OCI-LY3 (cell line): ENCODE data around the gene ILDR2.

Experiments used
- EZH2phosphoT487 ChIP-seq: fragments of 200-600 bp; shearing (Covaris generic); IDR thresholded peaks from 2 replicates; pipeline ENCODE4 v1.6.1; 2018; ENCODE audit warnings: antibody characterized with exemption, mixed run types, low read depth
- TF ChIP-seq, protein P1 (sequence below): fragments of 200-600, 300-600 bp; sonication (generic); IDR thresholded peaks from 2 replicates; pipeline ENCODE4 v1.5.1; 2014; ENCODE audit warnings: antibody characterized with exemption, low read length, low read depth

DNA sequence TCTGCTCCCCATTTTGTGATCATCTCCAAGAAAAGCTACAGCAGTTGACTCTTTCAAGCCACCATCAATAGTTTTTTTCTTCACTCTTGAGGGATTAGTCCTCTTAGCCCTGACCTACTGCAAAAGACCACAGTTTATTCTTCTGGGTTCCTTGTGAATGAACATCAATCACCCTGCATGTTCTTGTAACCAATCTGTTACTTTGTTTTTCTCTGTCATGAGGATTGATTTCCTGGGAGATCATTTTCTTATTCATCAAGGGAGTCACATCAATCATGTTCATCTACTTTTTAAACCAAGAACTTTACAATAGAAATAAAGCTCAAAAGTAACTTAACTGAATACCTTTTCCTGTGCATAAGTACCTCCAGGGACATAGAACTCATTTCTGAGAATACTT lies 21.8 kb downstream of the ILDR2 start:
- TF ChIP-seq, protein P1, sequence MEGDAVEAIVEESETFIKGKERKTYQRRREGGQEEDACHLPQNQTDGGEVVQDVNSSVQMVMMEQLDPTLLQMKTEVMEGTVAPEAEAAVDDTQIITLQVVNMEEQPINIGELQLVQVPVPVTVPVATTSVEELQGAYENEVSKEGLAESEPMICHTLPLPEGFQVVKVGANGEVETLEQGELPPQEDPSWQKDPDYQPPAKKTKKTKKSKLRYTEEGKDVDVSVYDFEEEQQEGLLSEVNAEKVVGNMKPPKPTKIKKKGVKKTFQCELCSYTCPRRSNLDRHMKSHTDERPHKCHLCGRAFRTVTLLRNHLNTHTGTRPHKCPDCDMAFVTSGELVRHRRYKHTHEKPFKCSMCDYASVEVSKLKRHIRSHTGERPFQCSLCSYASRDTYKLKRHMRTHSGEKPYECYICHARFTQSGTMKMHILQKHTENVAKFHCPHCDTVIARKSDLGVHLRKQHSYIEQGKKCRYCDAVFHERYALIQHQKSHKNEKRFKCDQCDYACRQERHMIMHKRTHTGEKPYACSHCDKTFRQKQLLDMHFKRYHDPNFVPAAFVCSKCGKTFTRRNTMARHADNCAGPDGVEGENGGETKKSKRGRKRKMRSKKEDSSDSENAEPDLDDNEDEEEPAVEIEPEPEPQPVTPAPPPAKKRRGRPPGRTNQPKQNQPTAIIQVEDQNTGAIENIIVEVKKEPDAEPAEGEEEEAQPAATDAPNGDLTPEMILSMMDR, result no peak
- no peak for TF ChIP-seq EZH2phosphoT487
